ENCODE measurements around the gene DUSP16. TPM values are rescaled to one million over a fixed set of nuclear protein-coding genes. Genes with fewer than 3 reads are reported as not detected.

DUSP16 gene, protein sequence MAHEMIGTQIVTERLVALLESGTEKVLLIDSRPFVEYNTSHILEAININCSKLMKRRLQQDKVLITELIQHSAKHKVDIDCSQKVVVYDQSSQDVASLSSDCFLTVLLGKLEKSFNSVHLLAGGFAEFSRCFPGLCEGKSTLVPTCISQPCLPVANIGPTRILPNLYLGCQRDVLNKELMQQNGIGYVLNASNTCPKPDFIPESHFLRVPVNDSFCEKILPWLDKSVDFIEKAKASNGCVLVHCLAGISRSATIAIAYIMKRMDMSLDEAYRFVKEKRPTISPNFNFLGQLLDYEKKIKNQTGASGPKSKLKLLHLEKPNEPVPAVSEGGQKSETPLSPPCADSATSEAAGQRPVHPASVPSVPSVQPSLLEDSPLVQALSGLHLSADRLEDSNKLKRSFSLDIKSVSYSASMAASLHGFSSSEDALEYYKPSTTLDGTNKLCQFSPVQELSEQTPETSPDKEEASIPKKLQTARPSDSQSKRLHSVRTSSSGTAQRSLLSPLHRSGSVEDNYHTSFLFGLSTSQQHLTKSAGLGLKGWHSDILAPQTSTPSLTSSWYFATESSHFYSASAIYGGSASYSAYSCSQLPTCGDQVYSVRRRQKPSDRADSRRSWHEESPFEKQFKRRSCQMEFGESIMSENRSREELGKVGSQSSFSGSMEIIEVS
- total RNA-seq, result 14.8 and 19.3 TPM in 2 replicates

- DNase-seq (ENCODE audit: low read depth), result peak; percentile 74
- H3K4me3 ChIP-seq (ENCODE audit: low read depth, low read length), result peak within 1 kb of the TSS; percentile 69
- no peak for TF ChIP-seq CTCF (conservative IDR thresholded peaks at IDR 0.05; ENCODE audit: low read depth, low read length)
Observed at GRCh38 chr12:12562585-12563261, at the start of gene DUSP16. TSS of gene DUSP16 (minus strand) at chr12:12562863. CDS start at chr12:12521098, 41,765 bp downstream.

DNA sequence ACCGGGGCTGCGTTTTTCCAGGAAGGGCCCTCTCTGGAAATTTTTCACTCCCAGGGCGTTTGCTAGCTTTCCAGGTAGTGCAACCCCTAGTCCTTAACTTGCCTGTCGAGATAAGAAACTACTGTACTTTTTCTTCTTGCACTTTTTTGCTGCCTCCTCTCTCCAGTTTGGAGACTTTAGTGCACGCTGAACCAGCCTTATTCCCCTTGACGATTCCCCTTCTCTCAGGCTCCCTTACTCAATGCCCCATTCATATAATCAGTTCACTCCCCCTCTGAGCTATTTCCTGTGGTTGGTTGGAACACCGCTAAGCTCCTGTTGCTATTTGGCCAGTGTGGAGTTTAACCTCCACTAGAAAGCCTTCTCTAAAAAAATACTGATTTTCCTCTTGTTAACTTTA lies 49.7 kb upstream of the DUSP16 start:
- TF ChIP-seq CTCF (conservative IDR thresholded peaks at IDR 0.05; ENCODE audit: low read depth, low read length), result no peak
- peak overlapping the region; percentile 82 for H3K4me3 ChIP-seq (ENCODE audit: low read depth, low read length)
- peak; percentile 27 for DNase-seq (ENCODE audit: low read depth)

DNA sequence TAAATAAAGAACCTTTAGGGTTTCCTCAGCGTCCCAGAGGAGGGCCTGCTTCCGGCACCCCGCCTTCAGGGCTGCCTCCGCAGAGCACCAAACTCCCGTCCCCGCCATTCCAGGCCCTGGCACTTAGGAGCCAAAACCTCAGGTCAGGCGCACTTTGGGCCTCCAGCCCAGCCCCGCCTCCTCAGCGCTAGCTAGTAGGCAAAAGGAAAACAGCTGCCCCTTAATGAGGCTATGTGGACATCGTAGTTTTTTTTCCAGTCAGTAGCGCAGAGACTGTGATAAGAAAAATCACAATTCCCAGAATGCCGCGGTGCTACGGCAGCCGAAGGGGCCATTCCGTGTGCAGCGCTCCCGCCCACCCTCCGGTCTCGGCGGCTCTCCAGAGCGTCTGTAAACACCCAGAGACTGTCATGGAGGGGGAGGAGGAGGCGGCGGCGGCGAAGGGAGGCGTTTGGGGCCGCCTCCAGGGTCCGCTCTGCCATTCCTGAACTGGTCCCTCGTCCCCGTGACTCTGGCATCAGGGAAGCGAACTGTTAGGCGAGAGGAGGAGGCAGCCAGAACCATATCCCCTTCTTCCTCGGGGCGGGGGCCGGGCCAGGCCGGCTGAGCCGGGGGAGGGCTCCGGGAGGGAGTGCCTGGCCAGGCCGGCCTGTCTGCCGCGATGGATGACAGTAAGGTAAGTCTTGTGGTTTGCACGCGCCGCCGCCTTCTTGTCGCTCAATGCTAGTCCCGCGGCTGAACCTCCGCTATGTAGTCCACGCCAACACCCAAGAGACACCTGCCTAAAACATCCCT lies 49.0 kb upstream of the DUSP16 start, which contains the start of gene CREBL2:
Gene CREBL2 (plus strand): TSS at position 365 of the 795 bp plus-strand sequence. CDS start 297 bp downstream, at position 662.
- peak; percentile 85 for DNase-seq (ENCODE audit: low read depth)
- no peak for TF ChIP-seq CTCF (conservative IDR thresholded peaks at IDR 0.05; ENCODE audit: low read depth, low read length)
- peak within 1 kb of the TSS; percentile 82 for H3K4me3 ChIP-seq (ENCODE audit: low read depth, low read length)

DNA sequence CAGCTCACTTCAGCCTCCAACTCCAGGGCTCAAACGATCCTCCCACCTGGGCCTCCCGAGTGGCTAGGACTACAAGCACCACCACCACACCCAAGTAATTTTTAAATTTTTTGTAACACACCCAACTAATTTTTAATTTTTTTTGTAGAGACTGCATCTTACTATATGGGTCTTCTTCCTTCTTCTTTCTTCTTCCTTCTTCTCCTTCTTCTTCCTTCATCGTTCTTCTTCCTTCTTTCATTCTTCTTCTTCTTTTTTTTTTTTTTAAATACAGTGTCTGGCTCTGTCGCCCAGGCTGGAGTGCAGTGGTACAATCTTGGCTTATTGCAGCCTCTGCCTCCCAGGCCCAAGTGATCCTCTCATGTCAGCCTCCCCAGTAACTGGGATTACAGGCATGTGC lies 48.0 kb upstream of the DUSP16 start:
- H3K4me3 ChIP-seq (ENCODE audit: low read depth, low read length), result no peak overlapping the region
- no peak for TF ChIP-seq CTCF (conservative IDR thresholded peaks at IDR 0.05; ENCODE audit: low read depth, low read length)
- DNase-seq (ENCODE audit: low read depth), result no peak

- no peak for TF ChIP-seq CTCF (conservative IDR thresholded peaks at IDR 0.05; ENCODE audit: low read depth, low read length)
- no peak for DNase-seq (ENCODE audit: low read depth)
- H3K4me3 ChIP-seq (ENCODE audit: low read depth, low read length), result no peak overlapping the region
Observed at GRCh38 chr12:12609692-12610091, 47.0 kb upstream of the DUSP16 start.

GRCh38 chr12:12608557-12608957 lies 45.9 kb upstream of the DUSP16 start:
- no peak overlapping the region for H3K4me3 ChIP-seq (ENCODE audit: low read depth, low read length)
- DNase-seq (ENCODE audit: low read depth), result no peak

More at GRCh38 chr12:12608557-12608957, 45.9 kb upstream of the DUSP16 start:
- TF ChIP-seq CTCF (conservative IDR thresholded peaks at IDR 0.05; ENCODE audit: low read depth, low read length), result peak; percentile 27

Measured in epithelial cell of proximal tubule (primary cell).